GM12801 (cell line): ENCODE data around the gene FAM81A.

Source experiments
- CTCF ChIP-seq: IDR thresholded peaks from one replicate; pipeline ENCODE4 v1.5.1; 2011; ENCODE audit warnings: control low read depth; ENCODE audit not compliant: insufficient read length; ENCODE audit errors: extremely low read depth

Gene FAM81A

DNA sequence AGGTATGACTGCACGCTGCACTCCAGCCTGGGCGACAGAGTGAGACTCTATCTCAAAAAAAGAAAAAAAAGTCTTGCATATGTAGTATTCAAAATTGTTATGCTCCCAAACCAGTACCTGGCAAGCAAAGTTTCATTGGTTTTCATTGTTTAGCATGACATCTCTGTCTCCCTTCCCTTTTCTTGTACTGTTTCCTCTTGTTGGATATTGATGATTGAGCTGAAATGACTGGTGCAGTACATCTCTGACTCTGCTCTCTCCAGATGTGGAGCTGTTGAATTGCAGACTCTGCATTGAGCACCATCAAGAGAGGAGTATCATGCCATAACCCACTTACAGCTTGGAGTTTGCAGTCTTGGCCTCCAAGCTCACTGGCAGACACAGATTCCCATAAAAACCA is 77.2 kb downstream of the FAM81A start:
- no peak for TF ChIP-seq CTCF

GRCh38 chr15:59516655-59517461 is 78.9 kb downstream of the FAM81A start:
- no peak for TF ChIP-seq CTCF

- TF ChIP-seq CTCF: no peak
These were observed 81.3 kb downstream of the FAM81A start for GRCh38 chr15:59519329-59519728.

DNA sequence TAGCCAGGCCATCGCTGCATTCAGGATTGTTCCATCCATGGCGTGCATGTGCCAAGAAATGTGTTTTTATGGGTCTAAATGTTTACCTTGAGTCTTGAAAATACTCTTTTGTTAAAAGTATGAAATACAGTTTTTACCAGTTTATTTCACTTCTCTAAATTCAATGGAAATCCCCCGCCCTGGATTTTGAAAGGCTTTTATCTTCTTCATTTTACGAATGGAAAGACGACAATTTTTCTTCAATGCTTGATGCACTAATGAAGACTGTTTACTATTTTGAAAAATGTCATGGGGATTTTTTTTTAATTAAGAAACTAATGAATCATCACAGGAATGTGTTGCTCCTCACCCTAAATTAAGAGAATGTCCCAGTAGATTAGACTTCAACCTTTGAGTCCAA is 83.5 kb downstream of the FAM81A start:
- no peak for TF ChIP-seq CTCF

DNA sequence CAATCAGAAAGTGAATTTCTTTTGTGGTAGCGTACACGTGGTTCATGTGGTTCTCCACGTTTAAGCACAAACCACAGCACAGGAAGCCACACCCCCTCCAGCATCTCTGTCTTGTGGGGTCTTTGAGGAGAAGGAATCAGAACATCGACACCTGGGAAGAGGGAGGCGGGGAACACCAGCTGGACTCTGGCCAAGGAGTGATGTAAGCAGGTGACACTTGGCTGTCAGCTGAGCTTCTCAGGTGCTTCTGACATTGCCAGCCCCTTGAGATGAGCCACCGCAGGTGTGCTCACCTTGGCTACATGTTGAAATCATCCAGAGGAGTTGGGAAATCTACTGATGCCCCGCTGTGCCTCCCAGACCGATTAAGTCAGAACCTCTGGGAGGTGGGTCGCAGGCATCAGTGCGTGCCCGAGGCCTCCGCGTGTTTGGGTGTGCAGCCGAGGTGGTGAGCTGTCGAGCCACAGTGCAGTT is 85.0 kb downstream of the FAM81A start:
- no peak for TF ChIP-seq CTCF

- TF ChIP-seq CTCF: no peak
These were observed 85.7 kb downstream of the FAM81A start for GRCh38 chr15:59523702-59524101.

DNA sequence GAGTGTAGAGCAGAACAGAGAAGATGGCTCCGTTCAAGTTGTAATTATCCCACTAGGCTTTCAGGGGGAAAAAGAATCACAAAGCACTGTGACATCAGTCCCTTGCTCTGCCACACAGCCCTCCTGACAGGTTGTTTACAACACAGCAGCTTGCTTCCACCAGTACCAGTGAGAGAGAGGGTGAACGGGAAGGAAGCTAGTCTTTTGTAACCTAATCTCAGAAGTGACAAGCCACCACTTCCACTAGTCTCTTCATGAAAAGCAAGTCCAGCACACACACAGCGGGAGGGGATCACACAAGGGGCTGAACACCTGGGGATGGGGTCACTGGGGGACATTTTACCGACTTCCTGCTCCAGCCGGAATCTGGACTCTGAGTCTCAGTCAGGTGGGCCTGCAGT is 86.3 kb downstream of the FAM81A start:
- no peak for TF ChIP-seq CTCF

- TF ChIP-seq CTCF: no peak
These were observed 90.4 kb downstream of the FAM81A start for GRCh38 chr15:59528429-59528828.
